Skin epidermis (tissue), 12 donors: Measurements from ENCODE around the gene SPRY1.

Experiments
- H3K27ac ChIP-seq, 21 experiments: fragments of 200-600 bp; sonication (generic) in 11 of 21; one replicate each; pipeline ENCODE4 v1.5.0; 2020; ENCODE audit warnings: mild to moderate bottlenecking in 3 of 21, inconsistent platforms in 2 of 21, moderate library complexity in 2 of 21
- H3K4me3 ChIP-seq, 7 experiments: fragments of 200-600 bp; sonication (generic) in 2 of 7; one replicate each; pipeline ENCODE4 v1.5.0; 2020; ENCODE audit warnings: inconsistent platforms in 2 of 7, mild to moderate bottlenecking in 2 of 7, moderate library complexity in 1 of 7

SPRY1 gene

GRCh38 chr4:123366144-123366748, 30.3 kb upstream of the SPRY1 start:
- Histone ChIP-seq H3K27ac (no peak overlapping the region), H3K4me3 (no peak overlapping the region)

- no peak overlapping the region for H3K4me3 ChIP-seq
- H3K27ac ChIP-seq: no peak overlapping the region
Observed at GRCh38 chr4:123378794-123379193, 17.8 kb upstream of the SPRY1 start.

GRCh38 chr4:123379392-123379791, 17.2 kb upstream of the SPRY1 start:
- Histone ChIP-seq H3K4me3 (no peak overlapping the region), H3K27ac (no peak overlapping the region)

GRCh38 chr4:123380728-123381716, 15.6 kb upstream of the SPRY1 start:
- H3K27ac ChIP-seq: no peak overlapping the region
- H3K4me3 ChIP-seq: no peak overlapping the region

GRCh38 chr4:123381996-123382395, 14.6 kb upstream of the SPRY1 start:
- Histone ChIP-seq H3K4me3 (no peak overlapping the region), H3K27ac (no peak overlapping the region)

GRCh38 chr4:123383566-123383965, 13.0 kb upstream of the SPRY1 start:
- H3K27ac ChIP-seq: no peak overlapping the region
- H3K4me3 ChIP-seq: no peak overlapping the region

- peak overlapping the region in 1 of 21 experiments; percentile 18 for H3K27ac ChIP-seq
- H3K4me3 ChIP-seq: no peak overlapping the region
Observed at GRCh38 chr4:123386609-123387008, 10.0 kb upstream of the SPRY1 start.

- no peak overlapping the region for H3K27ac ChIP-seq
- H3K4me3 ChIP-seq: no peak overlapping the region
Observed at GRCh38 chr4:123390846-123391456, 5.6 kb upstream of the SPRY1 start.

GRCh38 chr4:123393721-123394120, 2.9 kb upstream of the SPRY1 start:
- peak overlapping the region in 6 of 21 experiments; percentile 3 to 44 (median 24) for H3K27ac ChIP-seq
- H3K4me3 ChIP-seq: no peak overlapping the region

GRCh38 chr4:123397144-123398065, 810 bp downstream of the SPRY1 start:
- Histone ChIP-seq H3K4me3 (peak overlapping the region; percentile 55 to 86 (median 73)), H3K27ac (peak overlapping the region; percentile 79 to 99 (median 93))

- Histone ChIP-seq H3K4me3 (peak overlapping the region; percentile 55 to 86 (median 73)), H3K27ac (peak overlapping the region; percentile 79 to 99 (median 93))
Observed at GRCh38 chr4:123398066-123398852, 1.7 kb downstream of the SPRY1 start.

- Histone ChIP-seq H3K4me3 (peak overlapping the region; percentile 55 to 86 (median 73)), H3K27ac (peak overlapping the region; percentile 79 to 99 (median 93))
Observed at GRCh38 chr4:123398853-123399626, 2.4 kb downstream of the SPRY1 start.

- H3K4me3 ChIP-seq: peak overlapping the region; percentile 55 to 86 (median 73)
Observed at GRCh38 chr4:123399627-123400358, 3.2 kb downstream of the SPRY1 start.

GRCh38 chr4:123401271-123402120, 4.9 kb downstream of the SPRY1 start:
- peak overlapping the region in 5 of 7 experiments; percentile 17 to 86 (median 73) for H3K4me3 ChIP-seq

More at GRCh38 chr4:123399627-123400358, 3.2 kb downstream of the SPRY1 start:
- peak overlapping the region; percentile 34 to 99 (median 93) for H3K27ac ChIP-seq

GRCh38 chr4:123402121-123402465, 5.5 kb downstream of the SPRY1 start:
- H3K4me3 ChIP-seq: peak overlapping the region in 5 of 7 experiments; percentile 6 to 86 (median 22)
- H3K27ac ChIP-seq: peak overlapping the region in 15 of 21 experiments; percentile 7 to 99 (median 93)

More at GRCh38 chr4:123401271-123402120, 4.9 kb downstream of the SPRY1 start:
- H3K27ac ChIP-seq: peak overlapping the region in 17 of 21 experiments; percentile 7 to 99 (median 93)

GRCh38 chr4:123403080-123403604, 6.5 kb downstream of the SPRY1 start:
- Histone ChIP-seq H3K4me3 (peak overlapping the region in 2 of 7 experiments; percentile 6 to 22), H3K27ac (peak overlapping the region in 7 of 21 experiments; percentile 5 to 99 (median 97))
